GM23338 (cell line): ENCODE measurements around the gene NCR2. TPM values are rescaled to one million over a fixed set of nuclear protein-coding genes. Genes with fewer than 3 reads are reported as not detected.

Experiments
- ATAC-seq: fragments of 200-7000 bp; cut with Tn5 transposase; 3 replicates; pipeline ENCODE4 v1.9.1; 2020
- DNase-seq: peaks from one replicate; pipeline ENCODE4 v3.0.0-alpha.2; 2015; ENCODE audit warnings: low spot score
- H2AFZ ChIP-seq: fragments of 200-600 bp; sonication (generic); 2 replicates; pipeline ENCODE4 v1.8.0; 2016; ENCODE audit warnings: antibody characterized with exemption, mild to moderate bottlenecking, moderate library complexity
- H3F3A ChIP-seq: fragments of 200-600 bp; sonication (generic); replicated peaks from 2 replicates; pipeline ENCODE4 v1.8.0; 2017; ENCODE audit warnings: antibody characterized with exemption, mixed run types, low read depth
- H3K27ac ChIP-seq: fragments of 200-600 bp; sonication (generic); 2 replicates; pipeline ENCODE4 v1.6.1; 2016; ENCODE audit warnings: low read depth
- H3K27me3 ChIP-seq: fragments of 200-600 bp; sonication (generic); 2 replicates; pipeline ENCODE4 v1.8.0; 2016; ENCODE audit warnings: mild to moderate bottlenecking, mixed run types, moderate library complexity; ENCODE audit not compliant: insufficient read depth
- H3K36me3 ChIP-seq: fragments of 200-600 bp; sonication (generic); 2 replicates; pipeline ENCODE4 v1.8.0; 2016; ENCODE audit warnings: mild to moderate bottlenecking; ENCODE audit not compliant: insufficient read depth
- H3K4me1 ChIP-seq: fragments of 200-600 bp; sonication (generic); 2 replicates; pipeline ENCODE4 v1.8.0; 2016; ENCODE audit warnings: mild to moderate bottlenecking, moderate library complexity; ENCODE audit not compliant: insufficient read depth
- H3K4me2 ChIP-seq: fragments of 200-600 bp; sonication (generic); 2 replicates; pipeline ENCODE4 v1.7.1; 2017; ENCODE audit warnings: mixed run types
- H3K4me3 ChIP-seq: fragments of 200-600 bp; sonication (generic); 2 replicates; pipeline ENCODE4 v1.6.1; 2016; ENCODE audit warnings: mixed run types
- H3K79me2 ChIP-seq: fragments of 200-600 bp; sonication (generic); replicated peaks from 2 replicates; pipeline ENCODE4 v1.8.0; 2017; ENCODE audit warnings: mild to moderate bottlenecking; ENCODE audit not compliant: insufficient read depth
- H3K9me2 ChIP-seq: fragments of 200-600 bp; sonication (generic); 2 replicates; pipeline ENCODE4 v1.8.0; 2017; ENCODE audit not compliant: insufficient read depth
- H4K20me1 ChIP-seq: fragments of 200-600 bp; sonication (generic); replicated peaks from 2 replicates; pipeline ENCODE4 v1.8.0; 2017; ENCODE audit warnings: mild to moderate bottlenecking; ENCODE audit not compliant: insufficient read depth
- H3K27ac Mint-ChIP-seq: 2 replicates; pipeline ENCODE4 v1.8.0; 2020; ENCODE audit warnings: inconsistent platforms, mild to moderate bottlenecking, moderate library complexity, mixed read lengths
- H3K27me3 Mint-ChIP-seq: 3 replicates; pipeline ENCODE4 v1.8.0; 2022; ENCODE audit warnings: low read depth, mild to moderate bottlenecking, moderate library complexity, mixed read lengths, inconsistent platforms; ENCODE audit not compliant: insufficient read depth, poor library complexity
- H3K36me3 Mint-ChIP-seq: 3 replicates; pipeline ENCODE4 v1.8.0; 2021; ENCODE audit warnings: low read depth, mild to moderate bottlenecking, inconsistent platforms, moderate library complexity, mixed read lengths
- H3K4me1 Mint-ChIP-seq: 3 replicates; pipeline ENCODE4 v1.8.0; 2020; ENCODE audit warnings: mild to moderate bottlenecking, inconsistent platforms, mixed read lengths
- H3K4me3 Mint-ChIP-seq: 3 replicates; pipeline ENCODE4 v1.8.0; 2021; ENCODE audit warnings: moderate library complexity, mild to moderate bottlenecking, inconsistent platforms, mixed read lengths
- H3K9me3 Mint-ChIP-seq: 3 replicates; pipeline ENCODE4 v1.8.0; 2020; ENCODE audit warnings: moderate library complexity, mild to moderate bottlenecking, inconsistent platforms, mixed read lengths
- CREB1 ChIP-seq: fragments of 250-450 bp; sonication (Bioruptor Pico); IDR thresholded peaks from 2 replicates; pipeline ENCODE4 v1.5.0; 2020; ENCODE audit warnings: low read depth, mild to moderate bottlenecking, moderate library complexity
- CTCF ChIP-seq, 2 experiments: fragments of 200-600 bp in 1 of 2; sonication (generic) in 1 of 2; conservative IDR thresholded peaks; 2 replicates each; pipeline versions ENCODE4 v1.5.1 to v1.6.1; 2016 to 2017; ENCODE audit warnings: antibody characterized with exemption in 2 of 2, low read depth in 2 of 2, mild to moderate bottlenecking in 2 of 2, moderate library complexity in 1 of 2
- EZH2 ChIP-seq: fragments of 200-600 bp; sonication (generic); IDR thresholded peaks from one replicate; pipeline ENCODE4 v1.8.0; 2017; ENCODE audit warnings: antibody characterized with exemption, mild to moderate bottlenecking, low read depth; ENCODE audit not compliant: unreplicated experiment
- REST ChIP-seq: IDR thresholded peaks from one replicate; pipeline ENCODE4 v1.6.1; 2018; ENCODE audit warnings: antibody characterized with exemption; ENCODE audit not compliant: unreplicated experiment
- polyA plus RNA-seq: library from polyadenylated mRNA; unstranded; fragments of >200 nt; fragmentation: Nextera tagmentation; extraction: Ambion mirVana; gene quantifications from 2 replicates; pipeline ENCODE4 v1.2.1, GENCODE V29; 2016
- total RNA-seq: library from RNA; depleted of rRNA; stranded (reverse); fragments of >200 nt; shearing (Covaris generic); gene quantifications from 2 replicates; pipeline ENCODE4 v1.2.3, GENCODE V29; 2014

The NCR2 gene
- total and polyA plus RNA-seq, 2 experiments from 2014 or later = not detected

GRCh38 chr6:41367700-41368099 is 32.3 kb downstream of the NCR2 start:
- peak; percentile 92 for DNase-seq
- H3K4me3 ChIP-seq = no peak overlapping the region
- no peaks in the 10 kb centered on the region for H3K79me2 ChIP-seq
- H3K4me1 Mint-ChIP-seq = peaks cover 24% of the 10 kb centered on the region
- no peaks in the 10 kb centered on the region for H3K36me3 ChIP-seq
- H3K9me3 Mint-ChIP-seq = no peaks in the 10 kb centered on the region
- peaks cover 16% of the 10 kb centered on the region for H3K4me1 ChIP-seq
- peaks cover 53% of the 10 kb centered on the region for H3K27me3 ChIP-seq
- no peak overlapping the region for H2AFZ ChIP-seq
- ATAC-seq = peak; percentile 71
- no peak overlapping the region for H3K27ac ChIP-seq
- peaks cover 4% of the 10 kb centered on the region; the same call in 1 of the 2 replicates for H4K20me1 ChIP-seq
- no peak overlapping the region for H3K27ac Mint-ChIP-seq
- H3F3A ChIP-seq = peaks cover 20% of the 10 kb centered on the region; the same call in 1 of the 2 replicates
- TF ChIP-seq CTCF (conservative IDR thresholded peaks at IDR 0.05; ENCODE audit: low read depth in 2 of 2) = peak; percentile 83 to 99
- TF ChIP-seq CREB1 (CRISPR knock-in tag) = no peak
- no peak overlapping the region for H3K4me2 ChIP-seq
- H3K4me3 Mint-ChIP-seq = no peak overlapping the region
- H3K36me3 Mint-ChIP-seq = no peaks in the 10 kb centered on the region
- H3K27me3 Mint-ChIP-seq = peaks cover 51% of the 10 kb centered on the region
- no peaks in the 10 kb centered on the region for H3K9me2 ChIP-seq

GRCh38 chr6:41370488-41371111 is 35.2 kb downstream of the NCR2 start:
- Histone ChIP-seq H3F3A (peaks cover 32% of the 10 kb centered on the region; the same call in 1 of the 2 replicates), H3K79me2 (no peaks in the 10 kb centered on the region), H3K27ac (no peak overlapping the region), H4K20me1 (peaks cover 6% of the 10 kb centered on the region; the same call in 1 of the 2 replicates), H2AFZ (no peak overlapping the region), H3K4me2 (peak overlapping the region; percentile 56), H3K9me2 (no peaks in the 10 kb centered on the region), H3K4me1 (peaks cover 36% of the 10 kb centered on the region), H3K27me3 (peaks cover 82% of the 10 kb centered on the region), H3K4me3 (peak overlapping the region; percentile 38; the same call in 1 of the 2 replicates), H3K36me3 (no peaks in the 10 kb centered on the region)
- DNase-seq (peak; percentile 49), ATAC-seq (no peak)
- H3K4me1 Mint-ChIP-seq = peaks cover 44% of the 10 kb centered on the region
- peak; percentile 87 for TF ChIP-seq EZH2
- no peak for TF ChIP-seq REST
- no peaks in the 10 kb centered on the region for H3K36me3 Mint-ChIP-seq
- no peaks in the 10 kb centered on the region; the same call in 2 of the 3 replicates for H3K9me3 Mint-ChIP-seq
- H3K27ac Mint-ChIP-seq = no peak overlapping the region
- peaks cover 78% of the 10 kb centered on the region for H3K27me3 Mint-ChIP-seq
- H3K4me3 Mint-ChIP-seq = peak overlapping the region; percentile 24; the same call in 1 of the 3 replicates
